ENCODE data around the gene YARS1.

YARS1 gene

GRCh38 chr1:32780628-32781234 lies 36.4 kb downstream of the YARS1 start:
- no peak for DNase-seq (ENCODE audit: low read depth)
- H3K4me3 ChIP-seq (ENCODE audit: control insufficient read depth, low read depth, low read length), result no peak overlapping the region
- TF ChIP-seq CTCF (IDR thresholded peaks at IDR 0.05; ENCODE audit: control insufficient read depth, insufficient read depth, low read depth, low read length, missing control alignments), result no peak

GRCh38 chr1:32780005-32780404 lies 37.2 kb downstream of the YARS1 start:
- no peak overlapping the region for H3K4me3 ChIP-seq (ENCODE audit: control insufficient read depth, low read depth, low read length)
- TF ChIP-seq CTCF (IDR thresholded peaks at IDR 0.05; ENCODE audit: control insufficient read depth, insufficient read depth, low read depth, low read length, missing control alignments), result no peak
- no peak for DNase-seq (ENCODE audit: low read depth)

GRCh38 chr1:32779242-32779641 lies 37.9 kb downstream of the YARS1 start:
- no peak for DNase-seq (ENCODE audit: low read depth)
- no peak for TF ChIP-seq CTCF (IDR thresholded peaks at IDR 0.05; ENCODE audit: control insufficient read depth, insufficient read depth, low read depth, low read length, missing control alignments)
- H3K4me3 ChIP-seq (ENCODE audit: control insufficient read depth, low read depth, low read length), result no peak overlapping the region

GRCh38 chr1:32775640-32776337 lies 41.4 kb downstream of the YARS1 start:
- peak; percentile 32 for DNase-seq (ENCODE audit: low read depth)
- no peak overlapping the region for H3K4me3 ChIP-seq (ENCODE audit: control insufficient read depth, low read depth, low read length)
- no peak for TF ChIP-seq CTCF (IDR thresholded peaks at IDR 0.05; ENCODE audit: control insufficient read depth, insufficient read depth, low read depth, low read length, missing control alignments)

- peak; percentile 7 for DNase-seq (ENCODE audit: low read depth)
- no peak overlapping the region for H3K4me3 ChIP-seq (ENCODE audit: control insufficient read depth, low read depth, low read length)
- no peak for TF ChIP-seq CTCF (IDR thresholded peaks at IDR 0.05; ENCODE audit: control insufficient read depth, insufficient read depth, low read depth, low read length, missing control alignments)
Measured at GRCh38 chr1:32774950-32775634, 42.1 kb downstream of the YARS1 start.

GRCh38 chr1:32774464-32774808 lies 42.7 kb downstream of the YARS1 start:
- DNase-seq (ENCODE audit: low read depth), result no peak
- no peak for TF ChIP-seq CTCF (IDR thresholded peaks at IDR 0.05; ENCODE audit: control insufficient read depth, insufficient read depth, low read depth, low read length, missing control alignments)
- H3K4me3 ChIP-seq (ENCODE audit: control insufficient read depth, low read depth, low read length), result no peak overlapping the region
